Measurements from ENCODE around the gene TVP23A. TPM values are rescaled to one million over a fixed set of nuclear protein-coding genes. Genes with fewer than 3 reads are reported as not detected.

The TVP23A gene
- total and polyA plus RNA-seq, 10 of the 15 experiments (the other 5 are each of a cell fraction or from before 2014, with no cell fraction given): 1.1 to 6.4 (median 2.2) TPM

- TF ChIP-seq SMAD5 (IDR thresholded peaks at IDR 0.05; ENCODE audit: low read depth) (peak; percentile 76; the same call in 1 of the 2 replicates), KLF5 (IDR thresholded peaks at IDR 0.05; ENCODE audit: partially characterized antibody) (peak; percentile 73), EGR1 (IDR thresholded peaks at IDR 0.05; ENCODE audit: borderline replicate concordance in 1 of 2, low read depth in 2 of 2, low read length in 2 of 2) (peak in 1 of 2 experiments; percentile 80; a peak in 2 of 3 replicates), MXI1 (IDR thresholded peaks at IDR 0.05; ENCODE audit: low read depth, low read length) (peak; percentile 100), ZNF687 (IDR thresholded peaks at IDR 0.05) (peak; percentile 84), CTCF (IDR thresholded peaks at IDR 0.05 in 2 of 3, conservative IDR thresholded peaks at IDR 0.05 in 1 of 3; ENCODE audit: control insufficient read depth in 2 of 3, extremely low read depth in 1 of 3, insufficient read depth in 1 of 3, low read depth in 3 of 3, low read length in 3 of 3) (peak in 1 of 3 experiments; percentile 8; a peak in 1 of 6 replicates), CBX3 (IDR thresholded peaks at IDR 0.05; ENCODE audit: borderline replicate concordance, low read depth) (no peak), TARDBP (IDR thresholded peaks at IDR 0.05; ENCODE audit: borderline replicate concordance) (no peak), BACH1 (IDR thresholded peaks at IDR 0.05; ENCODE audit: borderline replicate concordance) (peak; percentile 95), ZBTB33 (IDR thresholded peaks at IDR 0.05) (no peak), MEF2B (IDR thresholded peaks at IDR 0.05; ENCODE audit: partially characterized antibody, poor library complexity, severe bottlenecking) (no peak), ZNF24 (IDR thresholded peaks at IDR 0.05) (no peak), ZBTB4 (CRISPR knock-in tag; IDR thresholded peaks at IDR 0.05) (no peak)
These were observed 74.8 kb downstream of the TVP23A start, which contains the start of gene NUBP1 (continued) for GRCh38 chr16:10743610-10744369.
